GM18909 (cell line): ENCODE data around the gene EPS8L2.
A peak's percentile ranks its signal among the peaks of the same experiment; 100 is the strongest.

Experiments
- ATAC-seq: cut with Tn5 transposase; IDR thresholded peaks from one replicate; pipeline ENCODE4 v1.9.1; 2021; ENCODE audit warnings: mild to moderate bottlenecking; ENCODE audit not compliant: unreplicated experiment, poor library complexity

EPS8L2 gene

DNA sequence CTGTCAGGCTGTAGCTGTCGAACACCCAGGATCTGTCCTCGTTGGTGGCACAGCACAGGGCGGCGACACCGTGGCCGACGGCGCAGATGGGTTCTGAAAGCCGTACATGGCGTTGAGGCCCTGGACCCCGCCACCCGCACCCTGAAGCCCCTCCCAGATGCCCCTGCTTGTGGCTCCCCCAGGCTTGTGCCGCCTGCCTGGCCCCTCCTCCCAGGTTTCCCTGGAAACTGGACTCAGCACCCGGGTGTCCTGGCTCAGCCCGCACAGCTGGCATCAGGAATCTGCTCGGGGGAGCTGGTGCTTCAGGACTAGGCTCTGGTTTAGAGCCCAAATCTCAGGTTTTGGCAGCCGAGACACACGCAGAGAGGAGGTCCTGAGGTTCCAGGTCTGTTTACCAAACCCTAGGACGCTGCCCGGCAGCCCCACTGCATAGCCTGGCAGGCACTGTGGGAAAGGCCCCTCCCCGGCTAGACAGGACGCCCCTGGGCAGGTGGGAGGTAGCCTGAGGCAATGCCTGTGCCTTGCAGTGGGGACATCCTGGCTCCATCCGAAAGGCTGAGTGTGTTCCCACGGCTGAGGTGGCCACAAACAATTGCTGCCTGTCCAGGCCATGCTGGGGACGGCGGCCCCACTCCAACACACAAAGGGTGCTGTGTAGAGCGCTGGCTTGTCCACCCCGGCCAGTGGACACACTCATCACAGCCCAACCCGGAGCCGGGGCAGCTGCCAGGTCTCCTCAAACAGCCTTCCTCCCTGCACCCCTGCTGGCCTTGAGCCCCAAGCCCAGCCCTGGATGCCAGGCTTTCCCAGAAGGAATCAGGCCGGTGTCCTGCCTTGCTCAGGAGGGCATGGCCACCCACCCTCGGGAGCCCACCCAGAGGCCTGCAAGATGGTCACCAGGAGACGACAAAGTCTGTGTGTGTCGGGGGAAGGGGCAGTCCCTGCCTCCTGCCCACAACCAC, 66.7 kb downstream of the EPS8L2 start:
- ATAC-seq: no peak

DNA sequence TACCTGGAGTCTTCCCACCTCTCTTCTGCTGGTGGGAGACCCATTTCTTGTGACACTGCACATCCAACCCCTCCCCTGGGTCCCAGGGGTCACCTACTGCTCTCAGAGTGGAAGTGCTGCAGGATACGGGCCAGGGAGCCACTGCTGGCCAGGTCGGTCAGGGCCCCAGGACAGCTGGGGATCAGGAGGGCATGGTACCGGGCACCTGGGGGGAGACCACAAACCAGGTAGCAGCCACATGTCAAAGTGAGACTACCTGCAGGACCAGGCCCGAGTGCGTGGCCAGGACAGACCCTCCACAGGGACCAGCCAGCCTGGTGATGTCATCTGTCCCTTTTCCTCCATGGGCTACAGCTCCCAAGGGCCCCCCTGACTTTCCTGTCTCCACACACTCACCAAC, 67.4 kb downstream of the EPS8L2 start:
- no peak for ATAC-seq

DNA sequence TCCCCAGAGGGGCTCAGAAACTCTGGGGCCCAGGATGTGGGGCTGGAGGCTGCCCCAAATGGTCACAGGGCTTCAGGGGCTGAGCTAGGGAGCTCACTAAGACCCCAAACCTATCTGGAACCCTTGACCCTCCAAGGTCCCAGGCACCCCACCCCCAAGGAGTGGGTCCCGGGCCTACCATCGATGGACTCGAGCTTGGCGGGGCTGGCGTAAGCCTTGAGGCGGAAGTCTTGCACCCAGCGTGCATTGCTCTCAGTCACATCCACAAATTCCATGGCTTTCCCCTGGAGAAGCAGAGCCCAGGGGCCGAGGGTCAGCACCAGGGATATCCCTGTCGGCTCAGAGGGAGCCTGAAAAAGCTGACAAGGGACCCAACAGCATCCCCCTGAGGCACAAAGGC, 67.8 kb downstream of the EPS8L2 start:
- no peak for ATAC-seq

DNA sequence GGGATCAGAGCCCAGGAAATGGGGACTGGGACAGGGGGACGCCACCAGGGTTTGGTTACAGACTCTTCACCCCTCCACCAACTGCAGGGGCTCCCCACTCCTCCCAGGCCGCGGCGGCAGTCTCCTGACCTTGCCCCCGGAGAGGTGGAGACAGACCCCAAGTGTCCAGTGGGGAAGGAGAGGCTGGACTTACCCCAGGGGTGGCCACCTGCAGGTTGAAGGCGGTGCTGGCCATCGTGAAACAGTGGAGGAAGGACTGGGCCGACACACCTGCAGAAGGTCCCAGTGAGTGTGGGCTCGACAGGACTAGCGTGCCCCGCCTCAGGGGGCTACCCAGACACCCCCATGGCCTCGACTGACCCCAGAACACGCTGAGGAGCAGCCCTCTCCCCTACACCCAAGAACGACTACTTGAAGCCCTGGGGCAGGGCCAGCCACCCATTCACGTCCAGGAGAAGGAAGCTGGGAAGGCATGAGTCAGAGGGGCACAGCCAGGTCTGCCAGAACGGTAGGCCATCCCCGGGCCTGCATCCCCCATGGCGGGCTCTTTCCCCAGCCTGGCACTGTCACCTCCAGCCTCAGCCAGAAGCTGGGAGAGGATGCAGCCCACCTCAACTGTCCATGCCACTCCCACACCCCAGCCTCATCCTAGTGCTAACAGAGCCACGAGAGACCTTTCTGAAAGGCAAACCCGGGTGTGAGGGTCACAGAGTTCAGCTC, 69.0 kb downstream of the EPS8L2 start:
- ATAC-seq: no peak

DNA sequence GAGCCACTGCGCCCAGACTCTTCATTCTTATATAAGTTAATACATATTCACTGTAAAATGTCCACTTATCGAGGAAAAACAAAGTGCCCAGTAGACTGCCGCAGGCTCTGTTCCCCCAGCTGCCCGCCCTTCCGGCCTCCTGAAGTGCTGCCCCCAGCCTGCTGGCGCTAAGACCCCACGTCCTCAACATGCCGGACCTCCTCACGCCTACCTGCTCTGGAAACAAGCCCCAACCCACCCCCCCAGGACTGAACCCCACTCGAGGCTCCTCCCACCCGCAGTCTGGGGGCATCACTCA, 70.2 kb downstream of the EPS8L2 start:
- ATAC-seq: no peak

DNA sequence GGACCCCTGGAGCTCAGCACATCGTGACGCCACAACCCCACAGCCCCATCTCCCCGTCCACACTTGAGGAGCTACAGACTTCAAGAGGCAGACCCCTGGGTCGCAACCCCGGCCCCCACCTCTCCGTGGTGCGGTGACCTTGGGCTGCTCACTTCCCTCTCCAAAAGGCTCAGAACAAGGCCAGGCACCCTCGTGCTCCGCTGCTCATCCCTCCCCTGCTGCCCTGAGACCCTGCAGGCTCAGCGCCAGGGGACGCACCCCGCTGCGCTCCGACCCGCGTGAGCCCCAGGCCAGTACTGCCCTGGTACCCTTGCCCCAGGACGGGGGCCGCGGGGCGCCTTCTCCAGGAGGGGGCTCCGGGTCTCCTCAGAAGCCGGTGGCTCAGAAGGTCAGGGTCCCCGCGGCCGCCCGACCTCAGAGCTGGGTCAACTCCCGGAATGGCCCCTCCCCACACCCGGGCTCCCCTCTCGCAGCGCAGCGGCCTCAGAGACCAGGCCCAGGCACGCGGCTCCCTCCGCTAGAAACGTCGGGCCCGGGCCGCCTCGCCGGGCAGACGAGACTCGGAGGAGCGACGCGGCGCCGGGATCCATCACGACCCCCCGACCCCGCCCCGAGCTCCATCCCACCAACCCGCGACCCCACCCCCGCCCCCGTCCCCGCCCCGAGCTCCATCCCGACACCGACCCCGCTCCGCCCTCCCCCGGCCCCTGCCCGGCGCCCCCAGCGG, 70.7 kb downstream of the EPS8L2 start:
- ATAC-seq: peak; percentile 35
